Muscle layer of duodenum (tissue), 2 donors: ENCODE data around the gene TAL1.
"Not testable (repeated sequence)": the region's sequence is repeated elsewhere in the genome, so short reads cannot be mapped to it uniquely, and the experiment has no call there.

Experiments used
- H3K27ac ChIP-seq: one replicate; pipeline ENCODE4 v1.7.0; 2013; ENCODE audit warnings: mild to moderate bottlenecking, low read length
- H3K27me3 ChIP-seq: one replicate; pipeline ENCODE4 v1.7.0; 2013; ENCODE audit warnings: low read depth, mild to moderate bottlenecking, control low read depth, low read length
- H3K36me3 ChIP-seq, 2 donors: one replicate each; pipeline ENCODE4 v1.7.0; 2013; ENCODE audit warnings: low read length in 2 of 2, control low read depth in 1 of 2, mild to moderate bottlenecking in 1 of 2; ENCODE audit not compliant: insufficient read depth in 2 of 2, control insufficient read depth in 1 of 2
- H3K4me1 ChIP-seq, 2 donors: one replicate each; pipeline ENCODE4 v1.7.0; 2013; ENCODE audit warnings: low read length in 2 of 2, mild to moderate bottlenecking in 2 of 2, control low read depth in 1 of 2, moderate library complexity in 1 of 2; ENCODE audit not compliant: insufficient read depth in 2 of 2, control insufficient read depth in 1 of 2
- H3K4me3 ChIP-seq, 2 donors: one replicate each; pipeline ENCODE4 v1.7.0; 2013; ENCODE audit warnings: low read length in 2 of 2, low read depth in 1 of 2, mild to moderate bottlenecking in 1 of 2
- H3K9me3 ChIP-seq, 2 donors: one replicate each; pipeline ENCODE4 v1.7.0; 2013; ENCODE audit warnings: low read length in 2 of 2, control low read depth in 1 of 2, mild to moderate bottlenecking in 1 of 2; ENCODE audit not compliant: control insufficient read depth in 1 of 2
- donor health status: healthy.

Gene TAL1

GRCh38 chr1:47232187-47232874 is at the start of gene TAL1:
TSS of gene TAL1 (minus strand) at chr1:47232225. CDS start at chr1:47225888, 6,337 bp downstream.
- peak within 1 kb of the TSS; percentile 65 for H3K27ac ChIP-seq
- H3K4me1 ChIP-seq: peaks cover 0 to 16% of the 10 kb centered on the region in 2 donors
- peak within 1 kb of the TSS; percentile 55 to 56 for H3K4me3 ChIP-seq

GRCh38 chr1:47280142-47280541 is 48.1 kb upstream of the TAL1 start:
- Histone ChIP-seq H3K9me3 (no peaks in the 10 kb centered on the region), H3K4me1 (no peaks in the 10 kb centered on the region), H3K27ac (no peak overlapping the region), H3K36me3 (peaks cover 2 to 3% of the 10 kb centered on the region in 2 donors), H3K4me3 (no peak overlapping the region), H3K27me3 (no peaks in the 10 kb centered on the region)

More at GRCh38 chr1:47232187-47232874, at the start of gene TAL1:
- Histone ChIP-seq H3K36me3 (no peaks in the 10 kb centered on the region), H3K9me3 (no peaks in the 10 kb centered on the region), H3K27me3 (peaks cover 63% of the 10 kb centered on the region)

GRCh38 chr1:47276850-47277249 is 44.8 kb upstream of the TAL1 start:
- H3K4me3 ChIP-seq: no peak overlapping the region
- no peaks in the 10 kb centered on the region for H3K9me3 ChIP-seq
- H3K36me3 ChIP-seq: no peaks in the 10 kb centered on the region
- H3K4me1 ChIP-seq: no peaks in the 10 kb centered on the region
- no peak overlapping the region for H3K27ac ChIP-seq
- no peaks in the 10 kb centered on the region for H3K27me3 ChIP-seq

- not testable (repeated sequence) for H3K27ac ChIP-seq, H3K4me1 ChIP-seq, H3K9me3 ChIP-seq, H3K36me3 ChIP-seq, H3K4me3 ChIP-seq, H3K27me3 ChIP-seq
These were observed 43.8 kb upstream of the TAL1 start for GRCh38 chr1:47275811-47276210.

- not testable (repeated sequence) for H3K4me1 ChIP-seq, H3K27me3 ChIP-seq, H3K9me3 ChIP-seq, H3K4me3 ChIP-seq, H3K36me3 ChIP-seq, H3K27ac ChIP-seq
These were observed 33.5 kb upstream of the TAL1 start for GRCh38 chr1:47265529-47265928.

GRCh38 chr1:47262787-47263413 is 30.9 kb upstream of the TAL1 start:
- H3K9me3 ChIP-seq: no peaks in the 10 kb centered on the region
- H3K27ac ChIP-seq: no peak overlapping the region
- no peaks in the 10 kb centered on the region for H3K27me3 ChIP-seq
- H3K4me3 ChIP-seq: no peak overlapping the region
- no peaks in the 10 kb centered on the region for H3K4me1 ChIP-seq
- no peaks in the 10 kb centered on the region for H3K36me3 ChIP-seq

- Histone ChIP-seq H3K27ac (no peak overlapping the region), H3K36me3 (peaks cover 0 to 4% of the 10 kb centered on the region in 2 donors), H3K27me3 (no peaks in the 10 kb centered on the region), H3K9me3 (no peaks in the 10 kb centered on the region), H3K4me1 (no peaks in the 10 kb centered on the region), H3K4me3 (no peak overlapping the region)
These were observed 25.2 kb upstream of the TAL1 start for GRCh38 chr1:47257224-47257623.

GRCh38 chr1:47252795-47253194 is 20.8 kb upstream of the TAL1 start:
- Histone ChIP-seq H3K36me3 (peaks cover 0 to 3% of the 10 kb centered on the region in 2 donors), H3K4me1 (no peaks in the 10 kb centered on the region), H3K27ac (no peak overlapping the region), H3K27me3 (no peaks in the 10 kb centered on the region), H3K4me3 (no peak overlapping the region), H3K9me3 (no peaks in the 10 kb centered on the region)

GRCh38 chr1:47252369-47252768 is 20.3 kb upstream of the TAL1 start:
- H3K4me1 ChIP-seq: no peaks in the 10 kb centered on the region
- no peaks in the 10 kb centered on the region for H3K9me3 ChIP-seq
- no peaks in the 10 kb centered on the region for H3K27me3 ChIP-seq
- no peak overlapping the region for H3K27ac ChIP-seq
- H3K4me3 ChIP-seq: no peak overlapping the region
- H3K36me3 ChIP-seq: no peaks in the 10 kb centered on the region

GRCh38 chr1:47249755-47250154 is 17.7 kb upstream of the TAL1 start:
- H3K4me1 ChIP-seq: no peaks in the 10 kb centered on the region
- no peaks in the 10 kb centered on the region for H3K27me3 ChIP-seq
- H3K27ac ChIP-seq: no peak overlapping the region
- H3K36me3 ChIP-seq: no peaks in the 10 kb centered on the region
- H3K9me3 ChIP-seq: no peaks in the 10 kb centered on the region
- no peak overlapping the region for H3K4me3 ChIP-seq

GRCh38 chr1:47244339-47244862 is 12.4 kb upstream of the TAL1 start:
- Histone ChIP-seq H3K9me3 (no peaks in the 10 kb centered on the region), H3K27me3 (no peaks in the 10 kb centered on the region), H3K27ac (no peak overlapping the region), H3K36me3 (no peaks in the 10 kb centered on the region), H3K4me3 (no peak overlapping the region), H3K4me1 (no peaks in the 10 kb centered on the region)
